ENCODE measurements around the gene SEMA6A.
A peak's percentile ranks its signal among the peaks of the same experiment; 100 is the strongest.

SEMA6A gene

GRCh38 chr5:116577064-116577788 lies 2.6 kb upstream of the SEMA6A start:
- no peak for TF ChIP-seq CTCF (conservative IDR thresholded peaks at IDR 0.05; ENCODE audit: low read depth, low read length)

GRCh38 chr5:116576053-116576713 lies 1.6 kb upstream of the SEMA6A start:
- peak; percentile 68 for DNase-seq (ENCODE audit: low read depth)
- TF ChIP-seq CTCF (conservative IDR thresholded peaks at IDR 0.05; ENCODE audit: low read depth, low read length) = peak; percentile 89
- peak overlapping the region; percentile 68 for H3K4me3 ChIP-seq (ENCODE audit: low read depth, low read length)

More at GRCh38 chr5:116577064-116577788, 2.6 kb upstream of the SEMA6A start:
- no peak for DNase-seq (ENCODE audit: low read depth)
- H3K4me3 ChIP-seq (ENCODE audit: low read depth, low read length) = no peak overlapping the region

GRCh38 chr5:116575326-116576052 lies 866 bp upstream of the SEMA6A start:
- peak; percentile 40 for DNase-seq (ENCODE audit: low read depth)
- peak overlapping the region; percentile 68 for H3K4me3 ChIP-seq (ENCODE audit: low read depth, low read length)
- TF ChIP-seq CTCF (conservative IDR thresholded peaks at IDR 0.05; ENCODE audit: low read depth, low read length) = no peak

GRCh38 chr5:116573702-116574366 lies 789 bp downstream of the SEMA6A start:
- H3K4me3 ChIP-seq (ENCODE audit: low read depth, low read length) = peak overlapping the region; percentile 68
- no peak for TF ChIP-seq CTCF (conservative IDR thresholded peaks at IDR 0.05; ENCODE audit: low read depth, low read length)
- no peak for DNase-seq (ENCODE audit: low read depth)

GRCh38 chr5:116573279-116573701 lies 1.3 kb downstream of the SEMA6A start:
- TF ChIP-seq CTCF (conservative IDR thresholded peaks at IDR 0.05; ENCODE audit: low read depth, low read length) = no peak
- DNase-seq (ENCODE audit: low read depth) = peak; percentile 11
- peak overlapping the region; percentile 68 for H3K4me3 ChIP-seq (ENCODE audit: low read depth, low read length)

- no peak for TF ChIP-seq CTCF (conservative IDR thresholded peaks at IDR 0.05; ENCODE audit: low read depth, low read length)
- DNase-seq (ENCODE audit: low read depth) = peak; percentile 13
- peak overlapping the region; percentile 68 for H3K4me3 ChIP-seq (ENCODE audit: low read depth, low read length)
Measured at GRCh38 chr5:116572350-116573278, 2.0 kb downstream of the SEMA6A start.

Data from choroid plexus epithelial cell (primary cell).